ENCODE results near the gene SLC16A12. TPM values are rescaled to one million over a fixed set of nuclear protein-coding genes. Genes with fewer than 3 reads are reported as not detected.
A peak's percentile ranks its signal among the peaks of the same experiment; 100 is the strongest.

SLC16A12 gene
- total and polyA plus RNA-seq, 11 donors = 1.7 to 6.6 (median 2.9) TPM

GRCh38 chr10:89475591-89475998 is 59.8 kb downstream of the SLC16A12 start:
- peak overlapping the region; percentile 33 to 88 (median 78) for H3K27ac ChIP-seq
- no peak for TF ChIP-seq CTCF (IDR thresholded peaks at IDR 0.05)
- TF ChIP-seq POLR2A (IDR thresholded peaks at IDR 0.05) = no peak
- H3K9me3 ChIP-seq = no peaks in the 10 kb centered on the region
- ATAC-seq (no peak), DNase-seq (no peak)
- H3K36me3 ChIP-seq = no peaks in the 10 kb centered on the region
- H3K27me3 ChIP-seq = no peaks in the 10 kb centered on the region
- intact Hi-C loops (cut with DNase I) = loop anchor here in 6 of 10 donors (2.0 to 10.0 kb wide), 4 partner anchors 42 to 79 kb away; no protein-coding TSS in a partner anchor
- H3K4me3 ChIP-seq = no peak overlapping the region
- H3K4me1 ChIP-seq = peaks cover 0 to 78% (median 51%) of the 10 kb centered on the region in 12 donors
- WGBS, 4 donors = 33 to 48% (median 40%) methylated on average over 4 of the region's 4 CpGs

GRCh38 chr10:89475125-89475524 is 60.3 kb downstream of the SLC16A12 start:
- intact Hi-C loops (cut with DNase I) = loop anchor here in 6 of 10 donors (2.0 to 10.0 kb wide), 4 partner anchors 42 to 80 kb away; no protein-coding TSS in a partner anchor
- WGBS, 4 donors = 19 to 37% (median 30%) methylated on average over 2 of the region's 2 CpGs
- DNase-seq (no peak), ATAC-seq (peak in 3 of 4 donors; percentile 26 to 54 (median 33))
- peaks cover 0 to 74% (median 48%) of the 10 kb centered on the region in 12 donors for H3K4me1 ChIP-seq
- H3K27me3 ChIP-seq = no peaks in the 10 kb centered on the region
- TF ChIP-seq POLR2A (IDR thresholded peaks at IDR 0.05) (no peak), CTCF (IDR thresholded peaks at IDR 0.05) (no peak)
- H3K9me3 ChIP-seq = no peaks in the 10 kb centered on the region
- H3K36me3 ChIP-seq = no peaks in the 10 kb centered on the region
- H3K27ac ChIP-seq = peak overlapping the region; percentile 33 to 88 (median 78)
- H3K4me3 ChIP-seq = no peak overlapping the region

GRCh38 chr10:89474452-89474851 is 60.9 kb downstream of the SLC16A12 start:
- DNase-seq (no peak), ATAC-seq (peak in 2 of 4 donors; percentile 21 to 32)
- Histone ChIP-seq H3K9me3 (no peaks in the 10 kb centered on the region), H3K36me3 (no peaks in the 10 kb centered on the region), H3K27me3 (no peaks in the 10 kb centered on the region), H3K4me3 (no peak overlapping the region), H3K4me1 (peaks cover 0 to 68% (median 45%) of the 10 kb centered on the region in 12 donors), H3K27ac (peak overlapping the region; percentile 33 to 88 (median 78))
- 52 to 64% (median 58%) methylated on average over 4 of the region's 4 CpGs for WGBS, 4 donors
- TF ChIP-seq POLR2A (IDR thresholded peaks at IDR 0.05) (no peak), CTCF (IDR thresholded peaks at IDR 0.05) (no peak)
- intact Hi-C loops (cut with DNase I) = loop anchor here in 5 of 10 donors (2.0 to 10.0 kb wide), 3 partner anchors 42 to 80 kb away; no protein-coding TSS in a partner anchor

GRCh38 chr10:89471110-89471809 is 64.1 kb downstream of the SLC16A12 start:
- Histone ChIP-seq H3K4me1 (peaks cover 0 to 45% (median 23%) of the 10 kb centered on the region in 12 donors), H3K27me3 (no peaks in the 10 kb centered on the region), H3K27ac (peak overlapping the region in 1 of 12 donors; percentile 10), H3K4me3 (no peak overlapping the region), H3K36me3 (no peaks in the 10 kb centered on the region), H3K9me3 (no peaks in the 10 kb centered on the region)
- ATAC-seq = no peak
- DNase-seq = no peak
- TF ChIP-seq POLR2A (IDR thresholded peaks at IDR 0.05) (no peak), CTCF (IDR thresholded peaks at IDR 0.05) (no peak)
- WGBS, 4 donors = 94 to 100% (median 97%) methylated on average over 1 of the region's 1 CpG
- intact Hi-C loops (cut with DNase I) = loop anchor here in 4 of 10 donors (5.0 to 10.0 kb wide), 2 partner anchors 39 to 84 kb away; no protein-coding TSS in a partner anchor
